Right renal pelvis (tissue), 4 donors: Measurements from ENCODE around the gene HOMER1. TPM values are rescaled to one million over a fixed set of nuclear protein-coding genes. Genes with fewer than 3 reads are reported as not detected.

Experiments
- DNase-seq, 4 donors: peaks; one replicate each; pipeline ENCODE4 v3.0.0-alpha.2; 2013; ENCODE audit warnings: low read depth in 4 of 4, low spot score in 3 of 4, missing footprints in 1 of 4
- polyA plus RNA-seq, 4 donors: library from polyadenylated mRNA; unstranded; fragments of 120-200 nt; gene quantifications; one replicate each; pipeline ENCODE4 v1.2.1, GENCODE V29; 2013; ENCODE audit not compliant: insufficient read length in 4 of 4

HOMER1 gene
- polyA plus RNA-seq, 4 donors: 19.6 to 24.5 (median 23.2) TPM

- no peak for DNase-seq
Observed at GRCh38 chr5:79491690-79492317, 22.1 kb downstream of the HOMER1 start.

- DNase-seq: no peak
Observed at GRCh38 chr5:79490323-79490936, 23.5 kb downstream of the HOMER1 start.

GRCh38 chr5:79489773-79490172 is 24.2 kb downstream of the HOMER1 start:
- no peak for DNase-seq

- DNase-seq: no peak
Observed at GRCh38 chr5:79488775-79489174, 25.2 kb downstream of the HOMER1 start.

- no peak for DNase-seq
Observed at GRCh38 chr5:79488058-79488457, 25.9 kb downstream of the HOMER1 start.

GRCh38 chr5:79487251-79487650 is 26.7 kb downstream of the HOMER1 start:
- no peak for DNase-seq

- no peak for DNase-seq
Observed at GRCh38 chr5:79486116-79486515, 27.8 kb downstream of the HOMER1 start.

- no peak for DNase-seq
Observed at GRCh38 chr5:79484731-79485130, 29.2 kb downstream of the HOMER1 start.

GRCh38 chr5:79481574-79481973 is 32.4 kb downstream of the HOMER1 start:
- no peak for DNase-seq

- no peak for DNase-seq
Observed at GRCh38 chr5:79480991-79481390, 32.9 kb downstream of the HOMER1 start.

- no peak for DNase-seq
Observed at GRCh38 chr5:79475152-79475466, 38.8 kb downstream of the HOMER1 start.

- DNase-seq: no peak
Observed at GRCh38 chr5:79474367-79475151, 39.4 kb downstream of the HOMER1 start.

- DNase-seq: no peak
Observed at GRCh38 chr5:79471556-79471955, 42.4 kb downstream of the HOMER1 start.

GRCh38 chr5:79464695-79465332 is 49.1 kb downstream of the HOMER1 start:
- peak in 2 of 4 donors; percentile 10 to 11 for DNase-seq

GRCh38 chr5:79464278-79464677 is 49.7 kb downstream of the HOMER1 start:
- no peak for DNase-seq

GRCh38 chr5:79459626-79460025 is 54.3 kb downstream of the HOMER1 start:
- no peak for DNase-seq

- no peak for DNase-seq
Observed at GRCh38 chr5:79456890-79457583, 56.9 kb downstream of the HOMER1 start.

GRCh38 chr5:79456400-79456799 is 57.5 kb downstream of the HOMER1 start:
- DNase-seq: no peak

GRCh38 chr5:79454043-79454442 is 59.9 kb downstream of the HOMER1 start:
- DNase-seq: no peak

- DNase-seq: no peak
Observed at GRCh38 chr5:79448336-79448735, 65.6 kb downstream of the HOMER1 start.

- DNase-seq: no peak
Observed at GRCh38 chr5:79436821-79437220, 77.1 kb downstream of the HOMER1 start.
